HTR-8/SVneo (cell line): ENCODE measurements around the gene MEP1B.

Experiments
- DNase-seq: peaks from one replicate; pipeline ENCODE4 v3.0.0; 2011; ENCODE audit warnings: low spot score, mixed read lengths; ENCODE audit not compliant: insufficient read length
- FAIRE-seq: peaks from 2 replicates; lab custom pipeline; 2011; peaks lifted over from hg19 to GRCh38; lab: Jason Lieb, UNC

Gene MEP1B

DNA sequence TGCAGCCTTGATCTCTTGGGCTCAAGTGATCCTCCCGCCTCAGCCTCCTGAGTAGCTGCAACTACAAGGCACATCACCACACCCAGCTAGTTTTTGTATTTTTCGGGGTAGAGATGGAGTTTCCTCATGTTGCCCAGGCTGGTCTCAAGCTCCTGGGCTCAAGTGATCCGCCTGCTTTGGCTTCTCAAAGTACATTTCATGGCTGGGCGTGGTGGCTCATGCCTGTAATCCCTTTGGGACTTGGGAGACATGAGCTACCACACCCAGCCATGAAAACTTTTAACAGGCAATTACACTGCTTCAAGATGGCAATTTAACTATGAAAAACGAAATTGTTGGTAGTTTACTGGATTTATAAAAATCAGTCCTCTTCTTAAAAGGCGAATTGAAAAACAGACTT lies 69.7 kb downstream of the MEP1B start:
- FAIRE-seq, result no peak

DNA sequence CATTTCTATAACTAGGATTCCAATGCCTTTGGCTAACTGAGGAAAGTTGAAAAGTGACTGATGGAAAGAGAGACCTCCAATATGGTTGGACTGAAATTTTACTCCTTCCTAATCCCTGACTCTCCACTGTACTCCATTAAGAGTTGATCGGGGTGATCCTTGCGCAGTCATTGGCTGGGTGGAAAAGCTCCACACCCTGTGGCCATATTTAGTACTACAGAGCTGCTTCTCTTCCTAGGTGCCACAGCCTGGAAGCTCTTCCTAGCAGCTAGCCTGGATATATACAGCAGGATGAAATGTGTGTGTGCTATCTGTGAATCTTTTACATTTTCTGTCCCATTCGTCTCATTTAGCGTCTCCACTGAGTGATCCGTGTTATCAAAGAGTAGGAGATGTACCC lies 71.2 kb downstream of the MEP1B start:
- DNase-seq (no peak), FAIRE-seq (no peak)

More for the DNA sequence above, 69.7 kb downstream of the MEP1B start:
- DNase-seq, result no peak

DNA sequence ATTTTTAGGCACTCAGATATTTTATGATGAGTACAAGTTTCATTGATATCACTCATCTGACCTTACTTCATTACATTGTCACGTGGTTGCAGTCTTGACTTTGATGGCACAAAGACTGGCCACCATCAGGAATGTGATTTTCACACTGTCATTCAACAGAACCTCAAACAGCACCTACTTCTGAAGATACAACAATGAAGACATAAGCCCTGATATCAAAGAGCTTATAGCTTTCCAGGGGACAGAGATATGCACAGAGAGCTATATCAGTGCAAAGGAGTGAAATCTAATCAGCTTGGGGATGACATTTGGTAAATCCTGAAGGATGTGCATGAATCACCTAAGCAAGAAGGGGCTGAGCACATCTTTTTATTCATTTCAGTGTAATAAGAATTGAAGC lies 72.3 kb downstream of the MEP1B start:
- DNase-seq, result no peak
- no peak for FAIRE-seq

DNA sequence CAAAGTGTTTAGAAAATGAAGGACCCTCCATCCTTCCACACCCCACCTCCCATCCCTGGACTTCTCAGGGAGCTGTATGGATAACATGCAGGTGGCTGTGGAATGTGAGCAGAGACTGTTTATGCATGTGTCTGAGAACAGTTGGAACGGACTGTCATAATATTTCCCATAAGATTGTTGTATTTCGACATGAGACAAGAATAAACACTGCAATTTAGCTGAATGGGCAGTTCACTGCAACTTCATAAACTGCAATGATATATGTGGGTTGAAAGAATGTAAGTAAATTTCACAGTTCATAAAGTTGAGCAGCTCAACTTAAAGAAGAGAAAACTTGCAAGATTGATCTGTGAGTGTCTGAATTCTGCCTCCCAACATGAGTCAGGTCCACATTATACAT lies 74.6 kb downstream of the MEP1B start:
- no peak for DNase-seq
- no peak for FAIRE-seq

DNA sequence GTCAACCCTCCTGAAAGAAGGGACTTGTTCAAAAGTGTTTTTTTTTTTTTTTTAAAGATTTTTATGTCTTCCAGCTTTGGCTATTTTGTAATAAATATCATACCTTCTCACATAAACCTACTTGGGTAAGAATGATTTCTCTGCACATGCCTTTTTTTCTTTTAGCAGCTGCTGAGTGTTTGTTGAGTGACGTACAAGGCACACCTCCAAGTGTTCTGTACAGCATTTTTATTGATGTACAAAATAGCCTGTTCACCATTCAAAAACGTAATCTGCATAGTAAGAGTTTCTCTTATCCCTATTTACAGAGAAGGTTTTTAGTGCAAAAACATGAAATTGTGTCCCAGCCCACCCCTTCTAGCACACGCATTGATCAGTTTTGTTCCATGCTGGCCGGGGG lies 77.6 kb downstream of the MEP1B start:
- DNase-seq, result no peak
- no peak for FAIRE-seq
